Left hindlimb (tissue), 1 donor: Measurements from ENCODE around the gene NTNG1.

Source experiments
- DNase-seq: peaks from one replicate; pipeline ENCODE4 v3.0.0-alpha.2; 2018

NTNG1 gene

GRCh38 chr1:107264561-107264960, 123.7 kb downstream of the NTNG1 start:
- DNase-seq, result no peak

GRCh38 chr1:107267489-107267888, 126.7 kb downstream of the NTNG1 start:
- DNase-seq, result no peak

- no peak for DNase-seq
Observed at GRCh38 chr1:107272321-107272720, 131.5 kb downstream of the NTNG1 start.

GRCh38 chr1:107273515-107273914, 132.7 kb downstream of the NTNG1 start:
- DNase-seq, result no peak

GRCh38 chr1:107274227-107274626, 133.4 kb downstream of the NTNG1 start:
- DNase-seq, result no peak

GRCh38 chr1:107276247-107276646, 135.4 kb downstream of the NTNG1 start:
- no peak for DNase-seq

GRCh38 chr1:107277022-107277421, 136.2 kb downstream of the NTNG1 start:
- no peak for DNase-seq

- DNase-seq, result no peak
Observed at GRCh38 chr1:107286125-107286524, 145.3 kb downstream of the NTNG1 start.

- DNase-seq, result no peak
Observed at GRCh38 chr1:107291987-107292386, 151.1 kb downstream of the NTNG1 start.

GRCh38 chr1:107293901-107294613, 153.2 kb downstream of the NTNG1 start:
- DNase-seq, result no peak

GRCh38 chr1:107294686-107295085, 153.8 kb downstream of the NTNG1 start:
- no peak for DNase-seq

GRCh38 chr1:107297681-107298080, 156.8 kb downstream of the NTNG1 start:
- no peak for DNase-seq

GRCh38 chr1:107298526-107298925, 157.7 kb downstream of the NTNG1 start:
- no peak for DNase-seq

- DNase-seq, result no peak
Observed at GRCh38 chr1:107299521-107299920, 158.7 kb downstream of the NTNG1 start.

GRCh38 chr1:107309962-107310361, 169.1 kb downstream of the NTNG1 start:
- no peak for DNase-seq

GRCh38 chr1:107315652-107316051, 174.8 kb downstream of the NTNG1 start:
- no peak for DNase-seq

- DNase-seq, result no peak
Observed at GRCh38 chr1:107318932-107319331, 178.1 kb downstream of the NTNG1 start.

GRCh38 chr1:107323784-107324183, 182.9 kb downstream of the NTNG1 start:
- no peak for DNase-seq

- no peak for DNase-seq
Observed at GRCh38 chr1:107326824-107327445, 186.1 kb downstream of the NTNG1 start.

- no peak for DNase-seq
Observed at GRCh38 chr1:107327446-107327845, 186.6 kb downstream of the NTNG1 start.

- DNase-seq, result no peak
Observed at GRCh38 chr1:107328087-107328486, 187.2 kb downstream of the NTNG1 start.

GRCh38 chr1:107339775-107340174, 198.9 kb downstream of the NTNG1 start:
- DNase-seq, result no peak

GRCh38 chr1:107342316-107342715, 201.5 kb downstream of the NTNG1 start:
- DNase-seq, result no peak

GRCh38 chr1:107342768-107343167, 201.9 kb downstream of the NTNG1 start:
- no peak for DNase-seq

GRCh38 chr1:107343601-107344000, 202.8 kb downstream of the NTNG1 start:
- no peak for DNase-seq
